PC-9 (cell line): ENCODE data around the gene DLD.

Source experiments
- CTCF ChIP-seq: fragments of 200-600 bp; sonication (generic); conservative IDR thresholded peaks from 2 replicates; pipeline ENCODE4 v1.6.1; 2017; ENCODE audit warnings: mixed run types, antibody characterized with exemption, mild to moderate bottlenecking, moderate library complexity
- EZH2 ChIP-seq: fragments of 200-600 bp; sonication (generic); IDR thresholded peaks from 2 replicates; pipeline ENCODE4 v1.8.0; 2017; ENCODE audit warnings: antibody characterized with exemption, low read depth

DNA sequence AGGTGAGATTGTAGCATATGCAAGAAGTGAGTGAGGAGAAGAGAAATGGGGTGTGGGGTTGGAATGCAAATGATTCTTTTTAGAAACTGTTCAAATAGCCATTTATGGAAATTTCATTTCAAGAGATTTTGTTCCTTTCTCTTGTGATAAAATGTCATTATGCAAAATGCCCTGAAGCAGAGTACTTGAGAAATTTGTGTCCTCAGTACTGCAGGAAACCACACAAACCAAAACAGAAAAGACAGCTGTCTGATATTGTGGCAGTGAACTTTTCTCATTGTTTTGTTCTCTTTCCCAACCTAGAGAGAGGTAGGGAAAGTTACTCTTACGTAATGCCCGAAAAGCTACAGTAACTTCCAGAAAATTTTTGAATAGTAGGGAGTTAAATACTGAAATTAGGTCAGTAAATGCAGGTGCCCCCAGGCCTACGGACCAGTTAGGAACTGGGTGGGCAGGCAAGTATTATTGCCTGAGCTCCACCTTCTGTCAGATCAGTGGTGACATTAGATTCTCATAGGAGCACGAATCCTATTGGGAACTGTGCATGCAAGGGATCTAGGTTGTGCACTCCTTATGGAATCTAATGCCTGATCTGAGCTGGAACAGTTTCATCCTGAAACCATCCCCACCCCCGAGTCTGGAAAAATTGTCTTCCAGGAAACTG, 34.0 kb downstream of the DLD start:
- TF ChIP-seq CTCF (no peak), EZH2 (no peak)
